GM12878 (cell line): ENCODE results near the gene TRAK2. TPM values are rescaled to one million over a fixed set of nuclear protein-coding genes. Genes with fewer than 3 reads are reported as not detected.
A peak's percentile ranks its signal among the peaks of the same experiment; 100 is the strongest.

Experiments used
- ASH2L ChIP-seq: fragments of 300-600, 200-600 bp; sonication (generic); IDR thresholded peaks from 2 replicates; pipeline ENCODE4 v1.6.1; 2017; ENCODE audit warnings: low read depth, mild to moderate bottlenecking, borderline replicate concordance
- ATF2 ChIP-seq: IDR thresholded peaks from 2 replicates; pipeline ENCODE4 v1.6.1; 2012; ENCODE audit warnings: low read length, inconsistent platforms
- ATF7 ChIP-seq: fragments of 450-650 bp; IDR thresholded peaks from 2 replicates; pipeline ENCODE4 v1.6.1; 2016; ENCODE audit warnings: low read depth, mild to moderate bottlenecking
- CEBPZ ChIP-seq: fragments of 150-350 bp; IDR thresholded peaks from 2 replicates; pipeline ENCODE4 v1.6.1; 2016; ENCODE audit warnings: low read depth, low read length
- E2F4 ChIP-seq: IDR thresholded peaks from 2 replicates; pipeline ENCODE4 v1.6.1; 2012; ENCODE audit warnings: low read depth, low read length, improper control_type of control experiment
- ESRRA ChIP-seq: IDR thresholded peaks from 2 replicates; pipeline ENCODE4 v1.6.1; 2012; ENCODE audit warnings: mild to moderate bottlenecking, low read length, improper control_type of control experiment
- HCFC1 ChIP-seq: fragments of 150-350 bp; IDR thresholded peaks from 2 replicates; pipeline ENCODE4 v1.6.1; 2014; ENCODE audit warnings: low read length
- KAT2A ChIP-seq: conservative IDR thresholded peaks from 2 replicates; pipeline ENCODE4 v1.6.1; 2011; ENCODE audit warnings: low read depth, low read length; ENCODE audit not compliant: control insufficient read depth
- MEF2B ChIP-seq: fragments of 450-650 bp; IDR thresholded peaks from 2 replicates; pipeline ENCODE4 v1.6.1; 2018; ENCODE audit warnings: mild to moderate bottlenecking, moderate library complexity; ENCODE audit not compliant: partially characterized antibody, poor library complexity, severe bottlenecking
- NBN ChIP-seq: fragments of 450-650 bp; IDR thresholded peaks from 2 replicates; pipeline ENCODE4 v1.6.1; 2016
- PRDM15 ChIP-seq: fragments of 450-650 bp; formaldehyde crosslinking; IDR thresholded peaks from 2 replicates; pipeline ENCODE4 v1.4.0; 2020; ENCODE audit warnings: mild to moderate bottlenecking, moderate library complexity
- RB1 ChIP-seq: fragments of 450-650 bp; formaldehyde crosslinking; IDR thresholded peaks from 2 replicates; pipeline ENCODE4 v1.6.1; 2017; ENCODE audit warnings: mild to moderate bottlenecking, borderline replicate concordance
- RELA ChIP-seq: fragments of 450-650 bp; IDR thresholded peaks from 2 replicates; pipeline ENCODE4 v1.8.0; 2014; ENCODE audit warnings: borderline replicate concordance; ENCODE audit not compliant: partially characterized antibody
- TCF3 ChIP-seq: IDR thresholded peaks from 2 replicates; pipeline ENCODE4 v1.6.1; 2012; ENCODE audit warnings: low read depth, mild to moderate bottlenecking, low read length, borderline replicate concordance; ENCODE audit not compliant: insufficient read depth
- ZNF592 ChIP-seq: fragments of 450-650 bp; IDR thresholded peaks from 2 replicates; pipeline ENCODE4 v1.6.1; 2017; ENCODE audit warnings: mild to moderate bottlenecking, moderate library complexity
- polyA plus RNA-seq, 11 experiments: library from polyadenylated mRNA; depleted of rRNA in 4 of 11; unstranded in 6 of 11; stranded (reverse) in 5 of 11; fragments of >200 nt; fragmentation: Nextera tagmentation in 4 of 11; fragmentation: Illumina TruSeq in 1 of 11; extraction: Ambion mirVana in 4 of 11; extraction: Trizol in 1 of 11; gene quantifications; 1 replicate in 1 of 11; 2 replicates in 10 of 11; pipeline versions ENCODE4 v1.2.1 to v1.2.3, GENCODE V29; 2011 to 2016; ENCODE audit warnings: inconsistent platforms in 2 of 11, missing spikeins in 2 of 11, low read depth in 1 of 11
- total RNA-seq, 4 experiments: library from RNA; depleted of rRNA in 3 of 4; stranded (reverse); fragments of >200 nt in 3 of 4; fragmentation: Illumina TruSeq in 1 of 4; extraction: Trizol in 1 of 4; gene quantifications; 2 replicates each; pipeline versions ENCODE4 v1.2.1 to v1.2.3, GENCODE V29; 2013 to 2021

Gene TRAK2
- total and polyA plus RNA-seq, 10 of the 15 experiments (the other 5 are each of a cell fraction or from before 2014, with no cell fraction given) = 5.2 to 20.0 (median 11.8) TPM

GRCh38 chr2:201451292-201452057 is at the start of gene TRAK2, which contains the start of gene STRADB (continued):
- TF ChIP-seq MEF2B (peak; percentile 21), E2F4 (0 out of 2 replicates have a peak, but pooled peaks have one; percentile 14), ZNF592 (no peak), NBN (peak; percentile 94), ESRRA (peak; percentile 65; the same call in 1 of the 2 replicates), ATF2 (no peak), ATF7 (0 out of 2 replicates have a peak, but pooled peaks have one; percentile 28), ASH2L (0 out of 2 replicates have a peak, but pooled peaks have one; percentile 64), TCF3 (no peak), CEBPZ (no peak), HCFC1 (peak; percentile 97), KAT2A (no peak), PRDM15 (CRISPR knock-in tag) (no peak), RELA (no peak), RB1 (peak; percentile 61)
